Measurements from ENCODE around the gene FAM107B. TPM values are rescaled to one million over a fixed set of nuclear protein-coding genes. Genes with fewer than 3 reads are reported as not detected.
"Not testable (repeated sequence)": the region's sequence is repeated elsewhere in the genome, so short reads cannot be mapped to it uniquely, and the experiment has no call there.

Gene FAM107B
- total RNA-seq, 2 donors from 2014 or later = 258 to 399 TPM

DNA sequence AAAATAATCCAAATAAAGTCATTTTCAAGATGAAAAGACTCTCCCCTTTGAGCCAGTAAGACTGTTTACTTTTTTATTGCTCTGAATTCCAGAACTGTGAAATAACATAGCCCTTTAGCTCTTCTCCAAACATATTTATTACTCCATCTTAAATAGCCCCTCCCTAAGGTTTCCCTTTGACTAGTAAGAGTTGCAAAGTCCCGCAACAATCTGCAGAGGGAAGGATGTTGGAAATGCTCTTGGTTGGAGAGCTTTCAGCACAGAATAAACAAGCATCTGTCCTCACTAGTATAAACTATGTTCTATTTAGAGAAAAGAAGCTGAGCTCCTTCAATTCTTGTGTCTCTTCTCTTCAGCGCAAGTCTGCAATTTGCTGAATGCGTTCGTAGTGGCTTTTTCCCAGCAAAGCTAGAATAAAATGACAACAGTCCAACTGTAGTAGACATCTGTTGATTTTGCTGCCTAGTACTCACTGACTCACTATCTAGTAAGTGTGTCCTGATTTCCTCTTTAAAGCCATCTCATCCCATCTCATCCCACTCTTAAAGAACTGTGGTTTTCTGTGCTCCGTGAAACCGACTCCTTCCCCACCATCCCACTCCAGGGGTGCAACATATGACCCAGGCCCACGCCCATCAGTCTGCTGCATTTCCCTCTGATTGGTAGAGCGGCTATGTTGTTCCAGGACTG, 104.0 kb downstream of the FAM107B start:
- DNase-seq (no peak), ATAC-seq (no peak)
- no peaks in the 10 kb centered on the region for H3K9me3 ChIP-seq (ENCODE audit: control insufficient read depth, low read length, poor library complexity, severe bottlenecking)
- H3K4me3 Mint-ChIP-seq = no peak overlapping the region
- H3K27ac Mint-ChIP-seq = no peak overlapping the region
- H3K4me1 Mint-ChIP-seq = peaks cover 16% of the 10 kb centered on the region
- no peaks in the 10 kb centered on the region for H3K36me3 Mint-ChIP-seq (ENCODE audit: low read depth)
- H3K27me3 Mint-ChIP-seq = peaks cover 9% of the 10 kb centered on the region

GRCh38 chr10:14669576-14669975, 105.1 kb downstream of the FAM107B start:
- H3K4me1 Mint-ChIP-seq = peaks cover 16% of the 10 kb centered on the region
- H3K36me3 Mint-ChIP-seq (ENCODE audit: low read depth) = no peaks in the 10 kb centered on the region
- no peak for DNase-seq
- H3K27me3 Mint-ChIP-seq = peaks cover 9% of the 10 kb centered on the region
- H3K9me3 ChIP-seq (ENCODE audit: control insufficient read depth, low read length, poor library complexity, severe bottlenecking) = no peaks in the 10 kb centered on the region
- H3K4me3 Mint-ChIP-seq = no peak overlapping the region
- ATAC-seq = no peak
- no peak overlapping the region for H3K27ac Mint-ChIP-seq

DNA sequence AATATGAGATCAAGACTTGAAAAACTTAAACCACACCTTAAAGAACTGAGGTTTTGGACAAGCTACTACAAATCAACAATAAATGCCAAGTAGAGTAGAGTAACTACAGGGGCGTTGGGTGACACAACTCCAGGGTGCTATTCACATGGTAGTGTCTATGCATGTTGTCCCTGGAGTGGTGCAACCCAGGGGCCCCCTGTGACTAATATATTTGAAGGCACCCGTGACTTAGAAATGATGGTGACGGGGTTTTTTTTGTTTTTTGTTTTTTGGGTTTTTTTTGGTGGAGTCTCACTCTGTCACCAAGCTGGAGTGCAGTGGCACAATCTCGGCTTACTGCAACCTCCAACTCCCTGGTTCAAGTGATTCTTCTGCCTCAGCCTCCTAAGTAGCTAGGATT, 106.9 kb downstream of the FAM107B start:
- Mint-ChIP-seq H3K36me3 (ENCODE audit: low read depth) (no peaks in the 10 kb centered on the region), H3K27ac (no peak overlapping the region), H3K4me3 (no peak overlapping the region), H3K27me3 (no peaks in the 10 kb centered on the region), H3K4me1 (peaks cover 10% of the 10 kb centered on the region)
- no peak for ATAC-seq
- no peak for DNase-seq
- no peaks in the 10 kb centered on the region for H3K9me3 ChIP-seq (ENCODE audit: control insufficient read depth, low read length, poor library complexity, severe bottlenecking)

GRCh38 chr10:14667280-14667679, 107.4 kb downstream of the FAM107B start:
- H3K9me3 ChIP-seq (ENCODE audit: control insufficient read depth, low read length, poor library complexity, severe bottlenecking) = no peaks in the 10 kb centered on the region
- H3K4me3 Mint-ChIP-seq = no peak overlapping the region
- peaks cover 10% of the 10 kb centered on the region for H3K4me1 Mint-ChIP-seq
- ATAC-seq (no peak), DNase-seq (no peak)
- no peaks in the 10 kb centered on the region for H3K36me3 Mint-ChIP-seq (ENCODE audit: low read depth)
- H3K27ac Mint-ChIP-seq = no peak overlapping the region
- no peaks in the 10 kb centered on the region for H3K27me3 Mint-ChIP-seq

- Mint-ChIP-seq H3K27ac (no peak overlapping the region), H3K4me1 (peaks cover 16% of the 10 kb centered on the region), H3K4me3 (no peak overlapping the region), H3K36me3 (ENCODE audit: low read depth) (no peaks in the 10 kb centered on the region), H3K27me3 (no peaks in the 10 kb centered on the region)
- ATAC-seq = no peak
- H3K9me3 ChIP-seq (ENCODE audit: control insufficient read depth, low read length, poor library complexity, severe bottlenecking) = no peaks in the 10 kb centered on the region
- DNase-seq = no peak
Observed at GRCh38 chr10:14665865-14666857, 108.5 kb downstream of the FAM107B start.

DNA sequence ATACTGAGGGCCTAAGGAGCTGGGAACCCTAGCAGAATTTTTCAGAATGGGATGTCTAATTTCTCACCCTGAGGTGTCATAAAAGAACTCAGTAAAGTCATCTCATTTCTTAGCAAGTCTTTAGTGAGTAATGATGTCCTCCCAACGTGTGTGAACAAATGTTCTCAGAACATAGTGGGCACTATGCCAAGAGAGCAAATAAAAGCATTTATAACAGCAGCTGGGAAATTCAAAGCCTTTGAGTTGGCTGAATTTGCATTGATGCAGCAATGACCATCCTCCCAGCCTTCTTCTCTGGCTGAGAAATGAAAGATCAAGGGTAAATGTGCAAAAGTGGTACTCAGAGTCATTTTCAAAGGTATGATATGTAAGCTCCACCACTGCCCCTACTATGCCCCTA, 109.4 kb downstream of the FAM107B start:
- H3K9me3 ChIP-seq (ENCODE audit: control insufficient read depth, low read length, poor library complexity, severe bottlenecking) = no peaks in the 10 kb centered on the region
- H3K27me3 Mint-ChIP-seq = no peaks in the 10 kb centered on the region
- no peak for ATAC-seq
- peaks cover 20% of the 10 kb centered on the region for H3K4me1 Mint-ChIP-seq
- H3K27ac Mint-ChIP-seq = no peak overlapping the region
- no peak for DNase-seq
- H3K36me3 Mint-ChIP-seq (ENCODE audit: low read depth) = no peaks in the 10 kb centered on the region
- no peak overlapping the region for H3K4me3 Mint-ChIP-seq

DNA sequence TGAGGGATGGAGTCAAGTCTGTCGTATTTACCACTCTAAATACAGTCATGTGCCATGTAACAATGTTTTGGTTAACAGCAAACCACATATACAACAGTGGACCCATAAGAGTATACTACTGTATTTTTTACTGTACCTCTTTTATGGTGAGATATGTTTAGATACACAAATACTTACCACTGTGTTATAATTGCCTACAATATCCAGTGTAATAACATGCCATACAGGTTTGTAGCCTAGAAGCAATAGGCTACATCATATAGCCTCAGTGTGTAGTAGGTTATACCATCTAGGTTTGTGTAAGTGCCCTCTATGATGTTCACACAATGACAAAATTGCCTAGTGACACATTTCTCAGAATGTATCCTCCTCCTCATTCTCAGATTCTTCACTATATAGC, 110.4 kb downstream of the FAM107B start:
- Mint-ChIP-seq H3K4me1 (peaks cover 23% of the 10 kb centered on the region), H3K27me3 (no peaks in the 10 kb centered on the region), H3K4me3 (no peak overlapping the region), H3K27ac (no peak overlapping the region), H3K36me3 (ENCODE audit: low read depth) (no peaks in the 10 kb centered on the region)
- DNase-seq (no peak), ATAC-seq (no peak)
- H3K9me3 ChIP-seq (ENCODE audit: control insufficient read depth, low read length, poor library complexity, severe bottlenecking) = no peaks in the 10 kb centered on the region

DNA sequence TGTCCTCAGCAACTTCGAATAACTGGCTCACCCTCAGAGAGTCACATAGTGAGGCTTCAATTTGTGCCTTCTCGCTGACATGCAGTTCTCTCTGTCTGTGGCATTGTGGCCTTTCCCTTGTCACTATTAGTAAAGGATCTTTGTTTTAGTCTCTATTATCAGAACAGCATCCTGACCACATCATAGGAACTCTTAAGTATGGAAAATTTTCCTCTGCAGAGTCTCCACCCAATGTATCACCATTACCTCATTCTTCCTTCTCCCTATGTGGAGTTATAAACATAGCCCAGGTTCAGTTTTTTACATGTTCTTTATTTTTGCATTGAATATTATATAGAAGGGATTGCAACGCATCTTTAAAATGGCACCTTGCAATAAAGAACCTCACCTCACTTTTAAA, 112.9 kb downstream of the FAM107B start:
- H3K27ac Mint-ChIP-seq = no peak overlapping the region
- ATAC-seq (no peak), DNase-seq (no peak)
- no peaks in the 10 kb centered on the region for H3K27me3 Mint-ChIP-seq
- no peak overlapping the region for H3K4me3 Mint-ChIP-seq
- no peaks in the 10 kb centered on the region for H3K9me3 ChIP-seq (ENCODE audit: control insufficient read depth, low read length, poor library complexity, severe bottlenecking)
- no peaks in the 10 kb centered on the region for H3K36me3 Mint-ChIP-seq (ENCODE audit: low read depth)
- H3K4me1 Mint-ChIP-seq = peaks cover 33% of the 10 kb centered on the region

DNA sequence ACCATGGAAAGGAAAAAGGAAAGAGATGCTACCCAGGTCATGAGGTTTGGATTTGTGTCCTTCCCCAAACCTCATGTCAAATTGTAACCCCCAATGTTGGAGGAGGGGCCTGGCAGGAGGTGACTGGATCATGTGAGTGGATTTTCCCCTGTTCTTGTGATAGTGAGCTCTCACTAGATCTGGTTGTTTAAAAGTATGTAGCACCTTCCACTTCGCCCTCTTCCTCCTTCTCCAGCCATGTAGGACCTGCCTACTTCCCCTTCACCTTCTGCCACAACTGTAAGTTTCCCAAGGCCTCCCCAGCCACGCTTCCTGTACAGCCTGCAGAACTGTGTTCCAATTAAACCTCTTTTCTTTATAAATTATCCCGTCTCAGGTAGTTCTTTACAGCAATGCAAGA, 113.9 kb downstream of the FAM107B start:
- ATAC-seq = no peak
- Mint-ChIP-seq H3K36me3 (ENCODE audit: low read depth) (no peaks in the 10 kb centered on the region), H3K4me1 (peaks cover 38% of the 10 kb centered on the region), H3K27me3 (no peaks in the 10 kb centered on the region), H3K4me3 (no peak overlapping the region), H3K27ac (peak overlapping the region; percentile 90)
- no peak for DNase-seq
- H3K9me3 ChIP-seq (ENCODE audit: control insufficient read depth, low read length, poor library complexity, severe bottlenecking) = no peaks in the 10 kb centered on the region

DNA sequence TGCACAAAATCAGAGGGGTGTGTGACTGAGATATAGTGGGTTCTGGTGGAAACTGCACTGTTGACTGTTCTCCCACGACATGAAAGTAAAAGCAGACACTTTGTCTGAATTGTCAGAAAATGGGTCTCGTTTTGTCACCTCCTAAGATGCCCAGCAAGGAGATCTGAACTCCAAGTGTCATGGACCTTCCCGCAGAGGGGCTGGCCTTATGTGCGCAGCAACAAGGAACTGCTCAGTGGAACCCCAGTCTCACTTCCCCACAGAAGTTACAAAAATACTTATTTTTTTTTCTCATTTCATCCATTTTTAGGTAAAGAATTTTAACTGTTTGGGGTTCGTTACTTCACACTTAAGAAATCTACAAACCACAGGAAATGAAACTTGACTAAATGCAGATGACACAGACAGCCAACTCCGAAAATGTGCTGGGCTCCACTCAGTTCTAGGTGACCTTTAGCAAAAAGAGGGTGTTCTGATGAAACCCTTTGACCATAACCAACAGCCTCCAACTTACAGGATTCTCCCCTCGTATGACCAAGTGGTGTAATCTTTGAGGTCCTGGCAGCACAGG, 115.0 kb downstream of the FAM107B start:
- Mint-ChIP-seq H3K27ac (peak overlapping the region; percentile 90), H3K36me3 (ENCODE audit: low read depth) (no peaks in the 10 kb centered on the region), H3K4me3 (peak overlapping the region; percentile 75), H3K4me1 (peaks cover 41% of the 10 kb centered on the region), H3K27me3 (no peaks in the 10 kb centered on the region)
- ATAC-seq = peak; percentile 81
- H3K9me3 ChIP-seq (ENCODE audit: control insufficient read depth, low read length, poor library complexity, severe bottlenecking) = no peaks in the 10 kb centered on the region
- peak in 1 of 3 donors; percentile 30 for DNase-seq

GRCh38 chr10:14659137-14659536, 115.6 kb downstream of the FAM107B start:
- Mint-ChIP-seq H3K4me3 (peak overlapping the region; percentile 75), H3K4me1 (peaks cover 47% of the 10 kb centered on the region), H3K27ac (peak overlapping the region; percentile 90)
- DNase-seq; H3K9me3 ChIP-seq (ENCODE audit: control insufficient read depth, low read length, poor library complexity, severe bottlenecking); H3K27me3 Mint-ChIP-seq; H3K36me3 Mint-ChIP-seq (ENCODE audit: low read depth): not testable (repeated sequence)
- ATAC-seq = peak; percentile 8

- Mint-ChIP-seq H3K27me3 (no peaks in the 10 kb centered on the region), H3K4me1 (peaks cover 53% of the 10 kb centered on the region), H3K27ac (peak overlapping the region; percentile 90), H3K36me3 (ENCODE audit: low read depth) (no peaks in the 10 kb centered on the region), H3K4me3 (peak overlapping the region; percentile 75)
- ATAC-seq (no peak), DNase-seq (no peak)
- H3K9me3 ChIP-seq (ENCODE audit: control insufficient read depth, low read length, poor library complexity, severe bottlenecking) = no peaks in the 10 kb centered on the region
Observed at GRCh38 chr10:14658331-14659127, 116.2 kb downstream of the FAM107B start.

Measured in T-helper 17 cell (primary cell).